Colonic mucosa (tissue), 4 donors: ENCODE data around the gene PIP5K1A. TPM values are rescaled to one million over a fixed set of nuclear protein-coding genes. Genes with fewer than 3 reads are reported as not detected.
"Not testable (repeated sequence)": the region's sequence is repeated elsewhere in the genome, so short reads cannot be mapped to it uniquely, and the experiment has no call there.

Experiments used
- DNase-seq: peaks from one replicate; pipeline ENCODE4 v3.0.0-alpha.2; 2020
- H3K27ac ChIP-seq: fragments of 200-600 bp; one replicate; pipeline ENCODE4 v1.8.0; 2021
- H3K27me3 ChIP-seq: fragments of 200-600 bp; one replicate; pipeline ENCODE4 v1.8.0; 2021
- H3K36me3 ChIP-seq: fragments of 200-600 bp; one replicate; pipeline ENCODE4 v1.8.0; 2021
- H3K4me1 ChIP-seq: fragments of 200-600 bp; one replicate; pipeline ENCODE4 v1.8.0; 2021; ENCODE audit warnings: mild to moderate bottlenecking
- H3K4me3 ChIP-seq: fragments of 200-600 bp; one replicate; pipeline ENCODE4 v1.8.0; 2021
- H3K9ac ChIP-seq, 2 donors: one replicate each; pipeline ENCODE4 v1.7.0; 2013; ENCODE audit warnings: control low read depth in 2 of 2, low read depth in 2 of 2, low read length in 2 of 2
- H3K9me3 ChIP-seq: fragments of 200-600 bp; one replicate; pipeline ENCODE4 v1.8.0; 2021
- CTCF ChIP-seq: fragments of 200-600 bp; IDR thresholded peaks from one replicate; pipeline ENCODE4 v1.8.0; 2022; ENCODE audit warnings: antibody characterized with exemption, mild to moderate bottlenecking
- intact Hi-C: fragments of 100-400 bp; cut with DNase I; formaldehyde crosslinking; loops from one replicate; pipeline ENCODE4 v1.14.1; 2022
- total RNA-seq, 2 donors: library from RNA; stranded (reverse); fragmentation: NEBNext Ultra II Directional in 1 of 2; extraction: Animal tissue kit (Norgen Biotek cat#: 25700) in 1 of 2; gene quantifications; one replicate each; pipeline ENCODE4 v1.2.1, GENCODE V29; 2021
- donor health status: healthy.
- donor health status: DM: no; HTN: no; CAD: no.
- donor health status: DM: no; HTN: no; CAD: no.

The PIP5K1A gene
- total RNA-seq, 2 donors from 2014 or later: 33.3 to 38.9 TPM

- Histone ChIP-seq H3K4me3 (no peak overlapping the region), H3K27ac (no peak overlapping the region), H3K27me3 (no peaks in the 10 kb centered on the region), H3K9ac (no peak overlapping the region), H3K4me1 (no peaks in the 10 kb centered on the region), H3K9me3 (no peaks in the 10 kb centered on the region), H3K36me3 (peaks cover 9% of the 10 kb centered on the region)
- DNase-seq: no peak
- TF ChIP-seq CTCF: no peak
- intact Hi-C loops: no loop called here
Measured at GRCh38 chr1:151265446-151266236, 67.3 kb downstream of the PIP5K1A start.

GRCh38 chr1:151266315-151266714 is 68.0 kb downstream of the PIP5K1A start:
- TF ChIP-seq CTCF: no peak
- H3K27ac ChIP-seq: no peak overlapping the region
- H3K9ac ChIP-seq: no peak overlapping the region
- H3K4me1 ChIP-seq: no peaks in the 10 kb centered on the region
- H3K4me3 ChIP-seq: no peak overlapping the region
- H3K9me3 ChIP-seq: no peaks in the 10 kb centered on the region
- peaks cover 9% of the 10 kb centered on the region for H3K36me3 ChIP-seq
- no peak for DNase-seq
- H3K27me3 ChIP-seq: no peaks in the 10 kb centered on the region
- intact Hi-C loops: no loop called here

GRCh38 chr1:151266821-151267220 is 68.5 kb downstream of the PIP5K1A start:
- H3K9me3 ChIP-seq: no peaks in the 10 kb centered on the region
- no peak for TF ChIP-seq CTCF
- H3K9ac ChIP-seq: no peak overlapping the region
- no peaks in the 10 kb centered on the region for H3K27me3 ChIP-seq
- H3K27ac ChIP-seq: no peak overlapping the region
- H3K36me3 ChIP-seq: peaks cover 9% of the 10 kb centered on the region
- no peak for DNase-seq
- intact Hi-C loops: no loop called here
- H3K4me3 ChIP-seq: no peak overlapping the region
- H3K4me1 ChIP-seq: no peaks in the 10 kb centered on the region

GRCh38 chr1:151267760-151268159 is 69.4 kb downstream of the PIP5K1A start:
- Histone ChIP-seq H3K4me1 (no peaks in the 10 kb centered on the region), H3K27ac (no peak overlapping the region), H3K9ac (no peak overlapping the region), H3K36me3 (peaks cover 9% of the 10 kb centered on the region), H3K9me3 (no peaks in the 10 kb centered on the region), H3K27me3 (no peaks in the 10 kb centered on the region), H3K4me3 (no peak overlapping the region)
- intact Hi-C loops: no loop called here
- DNase-seq: no peak
- TF ChIP-seq CTCF: no peak

- DNase-seq: no peak
- no peaks in the 10 kb centered on the region for H3K27me3 ChIP-seq
- H3K27ac ChIP-seq: no peak overlapping the region
- TF ChIP-seq CTCF: no peak
- no peak overlapping the region for H3K9ac ChIP-seq
- intact Hi-C loops: no loop called here
- H3K36me3 ChIP-seq: no peaks in the 10 kb centered on the region
- no peaks in the 10 kb centered on the region for H3K4me1 ChIP-seq
- H3K9me3 ChIP-seq: no peaks in the 10 kb centered on the region
- no peak overlapping the region for H3K4me3 ChIP-seq
Measured at GRCh38 chr1:151273924-151274466, 75.6 kb downstream of the PIP5K1A start.

- intact Hi-C loops, H3K36me3 ChIP-seq, H3K9ac ChIP-seq, H3K27ac ChIP-seq, DNase-seq, H3K27me3 ChIP-seq, H3K4me1 ChIP-seq, H3K9me3 ChIP-seq, H3K4me3 ChIP-seq: not testable (repeated sequence)
Measured at GRCh38 chr1:151275341-151275740, 77.0 kb downstream of the PIP5K1A start.
